ENCODE data around the gene RNF151.

Gene RNF151

GRCh38 chr16:1987198-1987597, 20.5 kb downstream of the RNF151 start:
- H3K27me3 Mint-ChIP-seq (ENCODE audit: low read depth, poor library complexity) = peaks cover 63% of the 10 kb centered on the region
- H3K9me3 Mint-ChIP-seq = no peaks in the 10 kb centered on the region
- no peak for TF ChIP-seq CTCF (IDR thresholded peaks at IDR 0.05)
- H3K27ac Mint-ChIP-seq = no peak overlapping the region
- peaks cover 30% of the 10 kb centered on the region for H3K4me1 Mint-ChIP-seq
- DNase-seq = no peak
- H3K4me3 Mint-ChIP-seq = no peak overlapping the region
- peaks cover 14% of the 10 kb centered on the region for H3K36me3 Mint-ChIP-seq (ENCODE audit: low read depth)

GRCh38 chr16:1989209-1990100, 22.8 kb downstream of the RNF151 start, which contains the start of gene SYNGR3:
Gene SYNGR3, plus strand, starts transcription at chr16:1989970. Its CDS starts 133 bp downstream, at chr16:1990103.
- Mint-ChIP-seq H3K27ac (no peak within 1 kb of the TSS), H3K4me3 (peak within 1 kb of the TSS; percentile 77), H3K36me3 (ENCODE audit: low read depth) (peaks cover 14% of the 10 kb centered on the region), H3K9me3 (no peaks in the 10 kb centered on the region), H3K4me1 (peaks cover 25% of the 10 kb centered on the region), H3K27me3 (ENCODE audit: low read depth, poor library complexity) (peaks cover 62% of the 10 kb centered on the region)
- peak; percentile 48 for DNase-seq
- TF ChIP-seq CTCF (IDR thresholded peaks at IDR 0.05) = no peak

- no peak overlapping the region for H3K27ac Mint-ChIP-seq
- no peak for DNase-seq
- TF ChIP-seq CTCF (IDR thresholded peaks at IDR 0.05) = no peak
- H3K9me3 Mint-ChIP-seq = no peaks in the 10 kb centered on the region
- peaks cover 20% of the 10 kb centered on the region for H3K4me1 Mint-ChIP-seq
- peaks cover 62% of the 10 kb centered on the region for H3K27me3 Mint-ChIP-seq (ENCODE audit: low read depth, poor library complexity)
- no peak overlapping the region for H3K4me3 Mint-ChIP-seq
- peaks cover 14% of the 10 kb centered on the region for H3K36me3 Mint-ChIP-seq (ENCODE audit: low read depth)
Observed at GRCh38 chr16:1990101-1990350, 23.4 kb downstream of the RNF151 start.

GRCh38 chr16:1990351-1991134, 23.9 kb downstream of the RNF151 start:
- Mint-ChIP-seq H3K27me3 (ENCODE audit: low read depth, poor library complexity) (peaks cover 62% of the 10 kb centered on the region), H3K9me3 (no peaks in the 10 kb centered on the region), H3K36me3 (ENCODE audit: low read depth) (peaks cover 19% of the 10 kb centered on the region), H3K4me1 (peaks cover 16% of the 10 kb centered on the region), H3K27ac (no peak overlapping the region), H3K4me3 (peak overlapping the region; percentile 77)
- DNase-seq = peak; percentile 76
- TF ChIP-seq CTCF (IDR thresholded peaks at IDR 0.05) = no peak

- Mint-ChIP-seq H3K27me3 (ENCODE audit: low read depth, poor library complexity) (peaks cover 62% of the 10 kb centered on the region), H3K4me3 (peak overlapping the region; percentile 52), H3K27ac (no peak overlapping the region), H3K4me1 (peaks cover 16% of the 10 kb centered on the region), H3K36me3 (ENCODE audit: low read depth) (peaks cover 22% of the 10 kb centered on the region), H3K9me3 (no peaks in the 10 kb centered on the region)
- TF ChIP-seq CTCF (IDR thresholded peaks at IDR 0.05) = no peak
- DNase-seq = no peak
Observed at GRCh38 chr16:1991135-1991551, 24.5 kb downstream of the RNF151 start.
